ENCODE results near the gene ARHGEF17.

GRCh38 chr11:73391665-73392064 is 83.6 kb downstream of the ARHGEF17 start:
- no peak for TF ChIP-seq CTCF (conservative IDR thresholded peaks at IDR 0.05 in 1 of 2, IDR thresholded peaks at IDR 0.05 in 1 of 2; ENCODE audit: extremely low read depth in 1 of 2, insufficient read depth in 1 of 2, low read depth in 1 of 2, low read length in 2 of 2)
- no peak for TF ChIP-seq EZH2 (IDR thresholded peaks at IDR 0.05; ENCODE audit: borderline replicate concordance, low read length)

Data from mammary epithelial cell (primary cell).